ENCODE results near the gene IFT43.

IFT43 gene

DNA sequence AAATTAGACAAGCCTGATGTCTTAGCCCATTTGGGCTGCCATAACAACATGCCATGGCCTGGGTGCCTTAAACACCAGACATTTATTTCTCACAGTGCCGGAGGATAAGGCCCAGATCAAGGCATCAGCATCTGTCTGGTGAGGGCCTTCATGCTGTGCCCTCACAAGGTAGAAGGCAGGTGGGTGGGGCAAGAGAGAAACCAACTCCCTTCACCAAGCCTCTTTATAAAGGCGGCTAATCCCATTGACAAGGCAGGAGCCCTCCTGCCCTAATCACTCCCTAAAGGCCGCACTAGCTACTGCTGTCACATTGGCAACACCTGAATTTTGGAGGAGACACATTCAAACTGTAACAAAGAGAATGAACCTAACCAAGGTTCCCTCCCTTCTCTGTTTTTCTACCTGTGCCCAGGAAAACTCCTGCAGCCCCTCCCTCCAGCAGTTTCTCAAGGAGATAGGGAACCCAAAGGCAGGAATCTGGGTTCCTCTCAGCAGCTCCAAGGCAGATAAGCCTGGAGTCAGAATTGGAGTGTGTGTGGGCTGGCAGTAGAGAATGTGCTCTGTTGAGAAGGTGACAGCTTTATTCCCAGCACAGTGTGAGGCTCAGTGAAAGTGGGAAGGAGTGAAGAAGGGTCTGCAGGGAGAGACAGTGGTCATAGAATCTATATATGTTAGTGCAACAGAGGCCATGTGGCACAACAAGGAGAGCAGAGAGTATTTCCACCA, 144.5 kb downstream of the IFT43 start:
- Histone ChIP-seq H2BK120ac (ENCODE audit: low read depth, low read length) (no peak overlapping the region), H3K18ac (ENCODE audit: low read length) (no peak overlapping the region), H3K4me1 (ENCODE audit: control insufficient read depth, low read depth, low read length) (peaks cover 18% of the 10 kb centered on the region), H2AK5ac (ENCODE audit: low read length) (no peak overlapping the region), H4K5ac (ENCODE audit: low read length) (no peak overlapping the region), H3K56ac (ENCODE audit: low read length) (peak overlapping the region; percentile 51), H3K79me1 (ENCODE audit: low read length) (no peaks in the 10 kb centered on the region), H2BK5ac (ENCODE audit: low read length) (no peak overlapping the region), H3K27me3 (ENCODE audit: insufficient read depth, low read length, poor library complexity) (no peaks in the 10 kb centered on the region), H2BK15ac (replicated peaks; ENCODE audit: low read depth) (no peak overlapping the region), H3K23ac (ENCODE audit: low read length) (no peak overlapping the region), H3K27ac (ENCODE audit: low read depth, low read length) (no peak overlapping the region), H3K79me2 (ENCODE audit: control insufficient read depth, insufficient read depth, low read length) (no peaks in the 10 kb centered on the region), H4K8ac (ENCODE audit: low read depth, low read length) (no peak overlapping the region), H3K36me3 (ENCODE audit: control insufficient read depth, insufficient read depth, low read length) (no peaks in the 10 kb centered on the region), H3K4me3 (ENCODE audit: low read length) (no peak overlapping the region), H3K4me2 (ENCODE audit: low read length) (no peak overlapping the region), H3K9ac (ENCODE audit: low read length) (no peak overlapping the region), H3K4ac (ENCODE audit: low read depth, low read length) (peak overlapping the region; percentile 22)
- no CpG with 5 or more reads among the region's 3 CpGs for WGBS (ENCODE audit: extremely low coverage, insufficient coverage, low lambda C conversion rate)
- DNase-seq = no peak

DNA sequence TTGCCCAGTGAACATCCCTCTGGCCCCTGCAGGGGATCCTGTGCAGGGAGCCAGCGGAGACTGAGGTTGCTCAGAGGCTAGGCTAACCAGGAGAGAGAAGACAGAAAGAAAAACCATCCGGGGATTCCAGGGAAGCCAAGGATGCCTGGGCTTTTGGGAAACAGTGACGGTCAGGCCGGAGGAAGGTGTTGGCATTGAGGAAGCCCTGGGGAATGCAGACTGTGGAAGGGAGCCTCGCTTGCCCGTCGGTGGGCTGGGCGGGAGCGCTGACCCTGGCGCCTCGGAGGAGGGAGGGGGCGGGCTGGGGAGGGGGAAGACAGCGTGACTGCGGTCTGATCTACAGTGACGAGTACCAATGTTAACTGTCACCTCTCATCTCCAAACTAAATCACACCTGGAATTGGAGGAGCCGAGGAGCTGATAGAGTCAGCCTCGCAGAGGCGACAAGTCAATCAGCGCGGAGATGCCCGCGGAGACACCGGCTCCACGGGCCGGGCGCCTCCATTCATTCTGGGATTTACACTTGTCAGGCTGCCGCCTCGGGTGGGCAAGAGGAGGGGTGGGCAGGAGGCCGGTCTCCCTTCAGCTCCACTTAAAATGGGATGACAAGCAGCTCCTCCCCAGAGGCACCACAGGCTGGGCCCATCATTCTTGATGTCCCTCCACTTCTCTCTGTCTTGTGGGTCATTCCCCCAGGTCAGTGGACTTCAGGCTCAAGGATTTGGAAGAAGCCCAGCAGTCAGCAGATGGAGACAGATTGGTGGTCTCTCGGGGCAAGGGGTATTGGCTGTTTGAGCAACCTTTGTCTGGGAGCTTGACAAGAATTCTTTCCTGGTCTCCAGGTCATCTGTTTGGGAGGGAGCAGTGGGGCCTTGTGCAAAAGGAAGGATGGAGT, 145.8 kb downstream of the IFT43 start:
- Histone ChIP-seq H3K4me3 (ENCODE audit: low read length) (no peak overlapping the region), H4K5ac (ENCODE audit: low read length) (no peak overlapping the region), H3K56ac (ENCODE audit: low read length) (peak overlapping the region; percentile 75), H3K79me2 (ENCODE audit: control insufficient read depth, insufficient read depth, low read length) (no peaks in the 10 kb centered on the region), H3K36me3 (ENCODE audit: control insufficient read depth, insufficient read depth, low read length) (no peaks in the 10 kb centered on the region), H4K8ac (ENCODE audit: low read depth, low read length) (no peak overlapping the region), H3K9ac (ENCODE audit: low read length) (peak overlapping the region; percentile 60), H2BK15ac (replicated peaks; ENCODE audit: low read depth) (no peak overlapping the region), H3K18ac (ENCODE audit: low read length) (no peak overlapping the region), H3K4me1 (ENCODE audit: control insufficient read depth, low read depth, low read length) (peaks cover 22% of the 10 kb centered on the region), H3K23ac (ENCODE audit: low read length) (no peak overlapping the region), H2BK5ac (ENCODE audit: low read length) (no peak overlapping the region), H3K79me1 (ENCODE audit: low read length) (no peaks in the 10 kb centered on the region), H3K27me3 (ENCODE audit: insufficient read depth, low read length, poor library complexity) (no peaks in the 10 kb centered on the region), H2BK120ac (ENCODE audit: low read depth, low read length) (no peak overlapping the region), H2AK5ac (ENCODE audit: low read length) (peak overlapping the region; percentile 79), H3K4me2 (ENCODE audit: low read length) (peak overlapping the region; percentile 14), H3K27ac (ENCODE audit: low read depth, low read length) (no peak overlapping the region), H3K4ac (ENCODE audit: low read depth, low read length) (no peak overlapping the region)
- WGBS (ENCODE audit: extremely low coverage, insufficient coverage, low lambda C conversion rate) = no CpG with 5 or more reads among the region's 30 CpGs
- peak; percentile 76 for DNase-seq

DNA sequence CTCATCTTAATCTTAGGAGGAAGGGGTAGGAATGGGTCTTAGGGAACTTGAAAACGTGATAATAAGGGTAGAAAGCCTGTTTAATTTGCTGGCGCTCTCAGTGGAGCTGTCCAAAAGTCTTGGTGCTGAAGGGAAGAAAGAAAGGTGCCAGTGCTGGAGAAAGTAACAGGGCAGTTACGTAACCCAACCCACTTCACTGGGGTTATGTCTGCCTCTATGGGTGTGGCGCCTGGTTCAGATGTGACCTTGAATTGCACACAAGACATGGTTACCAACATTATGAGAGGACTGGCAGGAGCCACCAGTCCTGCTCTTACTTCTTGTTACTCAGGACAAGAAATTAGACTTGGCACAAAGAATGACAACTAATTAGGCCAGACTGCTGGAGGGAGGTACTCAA, 147.5 kb downstream of the IFT43 start:
- Histone ChIP-seq H3K18ac (ENCODE audit: low read length) (no peak overlapping the region), H3K4me1 (ENCODE audit: control insufficient read depth, low read depth, low read length) (peaks cover 29% of the 10 kb centered on the region), H3K4ac (ENCODE audit: low read depth, low read length) (no peak overlapping the region), H3K4me2 (ENCODE audit: low read length) (no peak overlapping the region), H3K27me3 (ENCODE audit: insufficient read depth, low read length, poor library complexity) (no peaks in the 10 kb centered on the region), H3K56ac (ENCODE audit: low read length) (no peak overlapping the region), H4K5ac (ENCODE audit: low read length) (no peak overlapping the region), H3K79me2 (ENCODE audit: control insufficient read depth, insufficient read depth, low read length) (no peaks in the 10 kb centered on the region), H3K9ac (ENCODE audit: low read length) (no peak overlapping the region), H4K8ac (ENCODE audit: low read depth, low read length) (no peak overlapping the region), H2BK5ac (ENCODE audit: low read length) (no peak overlapping the region), H3K23ac (ENCODE audit: low read length) (no peak overlapping the region), H3K36me3 (ENCODE audit: control insufficient read depth, insufficient read depth, low read length) (no peaks in the 10 kb centered on the region), H2AK5ac (ENCODE audit: low read length) (no peak overlapping the region), H2BK15ac (replicated peaks; ENCODE audit: low read depth) (no peak overlapping the region), H3K79me1 (ENCODE audit: low read length) (no peaks in the 10 kb centered on the region), H3K4me3 (ENCODE audit: low read length) (no peak overlapping the region), H2BK120ac (ENCODE audit: low read depth, low read length) (no peak overlapping the region), H3K27ac (ENCODE audit: low read depth, low read length) (no peak overlapping the region)
- DNase-seq = peak; percentile 77
- no CpG with 5 or more reads among the region's 4 CpGs for whole genome bisulfite sequencing (ENCODE audit: extremely low coverage, insufficient coverage, low lambda C conversion rate)
